ENCODE data around the gene HSBP1L1. TPM values are rescaled to one million over a fixed set of nuclear protein-coding genes. Genes with fewer than 3 reads are reported as not detected.

Gene HSBP1L1
- 48.7 TPM for total RNA-seq
- long read RNA-seq, transcript HSBP1L1-201 (4 exons, 771 nt), result major isoform, 8 of 15 reads
- long read RNA-seq, partial matches to known transcripts, result 0 of 15 reads
- long read RNA-seq, other reads (novel, unspliced or antisense), result 7 of 15 reads

DNA sequence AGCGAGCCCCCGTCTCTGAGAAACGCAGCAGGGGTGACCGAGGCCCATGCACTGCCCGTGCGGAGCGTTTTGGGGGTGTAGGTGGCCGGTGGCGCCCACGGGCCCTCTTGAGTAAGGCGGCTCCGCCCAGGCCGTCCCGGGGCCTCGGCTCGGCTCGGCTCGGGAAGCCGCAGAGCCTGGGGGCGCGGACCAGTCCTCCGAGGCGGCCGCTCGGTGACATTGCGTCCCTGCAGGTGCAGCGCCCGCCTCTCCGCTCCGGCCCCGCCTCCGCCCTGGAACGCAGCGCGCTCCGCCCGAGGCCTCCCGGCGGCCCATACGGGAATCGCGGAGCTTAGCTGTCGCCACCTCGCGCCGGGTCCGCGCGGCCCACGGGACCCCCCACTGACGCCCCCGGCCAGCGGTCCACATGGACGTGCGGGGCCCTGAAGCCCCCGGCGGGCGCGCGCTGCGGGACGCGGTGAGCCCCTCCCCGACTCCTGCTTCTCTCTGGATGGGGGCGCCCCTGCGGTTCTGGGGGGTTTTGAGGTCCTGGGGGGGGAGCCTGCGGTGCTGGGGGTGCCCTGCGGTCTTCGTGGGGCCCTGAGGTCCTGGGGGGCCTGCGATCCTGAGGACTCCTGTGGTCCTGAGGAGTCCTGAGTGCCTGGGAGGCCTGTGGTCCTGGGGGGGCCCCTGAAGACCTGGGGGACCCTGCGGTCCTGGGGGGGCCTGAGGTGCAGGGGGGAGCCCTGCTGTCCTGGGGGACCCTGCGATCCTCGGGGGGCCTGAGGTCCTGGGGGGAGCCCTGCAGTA is at the start of gene HSBP1L1:
Gene HSBP1L1 (plus strand): TSS at position 314 of the 789 bp plus-strand sequence. CDS start 93 bp downstream, at position 407.
- ATAC-seq (peak; percentile 89), DNase-seq (peak; percentile 93)
- Histone ChIP-seq H3K9me3 (no peaks in the 10 kb centered on the region), H3K4me1 (peaks cover 26% of the 10 kb centered on the region), H3K36me3 (peaks cover 10% of the 10 kb centered on the region), H3K27me3 (no peaks in the 10 kb centered on the region), H3K27ac (peak within 1 kb of the TSS; percentile 85), H3K4me3 (peak within 1 kb of the TSS; percentile 63)
- intact Hi-C loops (cut with DNase I), result no loop called here
- TF ChIP-seq CTCF (IDR thresholded peaks at IDR 0.05), result peak; percentile 44

DNA sequence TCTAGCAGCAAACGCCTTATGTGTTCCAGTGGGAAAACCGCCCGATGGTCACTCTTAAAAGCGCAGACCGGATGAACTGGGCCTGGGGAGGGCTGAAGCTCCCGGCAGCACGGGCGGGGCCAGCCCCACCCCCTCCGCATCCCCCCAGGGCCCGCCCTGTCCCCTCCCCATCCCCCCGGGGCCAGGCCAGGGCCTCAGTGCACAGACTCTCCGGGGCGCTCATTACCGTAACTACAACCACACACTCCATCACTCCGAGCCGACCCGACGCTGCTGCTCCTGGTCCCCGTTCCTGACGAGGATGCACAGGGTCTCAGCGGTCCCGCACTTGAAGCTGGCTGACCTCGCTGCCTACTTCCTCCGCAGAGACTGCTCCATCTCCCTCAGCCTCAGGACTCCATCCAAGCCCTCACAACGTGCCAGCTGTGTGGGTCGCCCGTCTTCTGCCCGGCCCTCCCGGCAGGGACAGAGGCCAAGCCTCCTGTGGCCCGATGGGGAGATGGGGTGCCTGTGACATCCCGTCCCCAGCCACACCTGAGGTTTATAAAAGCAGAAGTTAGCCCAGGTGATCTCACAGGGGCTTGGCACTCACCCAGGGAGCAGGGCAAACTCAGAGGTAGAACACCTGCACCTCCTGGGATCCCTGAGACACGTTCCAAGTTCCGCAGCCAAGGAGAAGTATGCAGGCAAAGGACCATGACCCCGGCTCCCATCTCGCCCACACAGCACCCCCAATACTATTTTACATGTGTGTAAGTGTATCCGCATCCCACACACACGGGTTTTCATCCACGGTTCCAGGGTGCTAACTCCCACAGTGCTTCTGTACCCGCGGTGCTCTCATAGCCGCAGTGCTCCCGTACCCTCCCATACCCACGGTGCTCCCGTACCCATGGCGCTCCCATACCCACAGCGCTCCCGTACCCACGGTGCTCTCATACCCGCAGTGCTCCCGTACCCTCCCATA is 49.0 kb upstream of the HSBP1L1 start:
- H3K36me3 ChIP-seq, result peaks cover 16% of the 10 kb centered on the region

GRCh38 chr18:79916128-79916494 is 48.3 kb upstream of the HSBP1L1 start:
- peaks cover 16% of the 10 kb centered on the region for H3K36me3 ChIP-seq
- no peak for DNase-seq
- no peaks in the 10 kb centered on the region for H3K9me3 ChIP-seq
- intact Hi-C loops (cut with DNase I), result no loop called here
- H3K27ac ChIP-seq, result no peak overlapping the region
- no peak for TF ChIP-seq CTCF (IDR thresholded peaks at IDR 0.05)
- no peaks in the 10 kb centered on the region for H3K4me1 ChIP-seq
- no peak overlapping the region for H3K4me3 ChIP-seq
- no peak for ATAC-seq
- no peaks in the 10 kb centered on the region for H3K27me3 ChIP-seq

More for the DNA sequence above, 49.0 kb upstream of the HSBP1L1 start:
- no peak overlapping the region for H3K27ac ChIP-seq
- intact Hi-C loops (cut with DNase I), result no loop called here
- peak; percentile 55 for DNase-seq
- no peak overlapping the region for H3K4me3 ChIP-seq
- no peaks in the 10 kb centered on the region for H3K27me3 ChIP-seq
- H3K4me1 ChIP-seq, result no peaks in the 10 kb centered on the region
- H3K9me3 ChIP-seq, result no peaks in the 10 kb centered on the region
- no peak for TF ChIP-seq CTCF (IDR thresholded peaks at IDR 0.05)
- peak; percentile 33 for ATAC-seq

DNA sequence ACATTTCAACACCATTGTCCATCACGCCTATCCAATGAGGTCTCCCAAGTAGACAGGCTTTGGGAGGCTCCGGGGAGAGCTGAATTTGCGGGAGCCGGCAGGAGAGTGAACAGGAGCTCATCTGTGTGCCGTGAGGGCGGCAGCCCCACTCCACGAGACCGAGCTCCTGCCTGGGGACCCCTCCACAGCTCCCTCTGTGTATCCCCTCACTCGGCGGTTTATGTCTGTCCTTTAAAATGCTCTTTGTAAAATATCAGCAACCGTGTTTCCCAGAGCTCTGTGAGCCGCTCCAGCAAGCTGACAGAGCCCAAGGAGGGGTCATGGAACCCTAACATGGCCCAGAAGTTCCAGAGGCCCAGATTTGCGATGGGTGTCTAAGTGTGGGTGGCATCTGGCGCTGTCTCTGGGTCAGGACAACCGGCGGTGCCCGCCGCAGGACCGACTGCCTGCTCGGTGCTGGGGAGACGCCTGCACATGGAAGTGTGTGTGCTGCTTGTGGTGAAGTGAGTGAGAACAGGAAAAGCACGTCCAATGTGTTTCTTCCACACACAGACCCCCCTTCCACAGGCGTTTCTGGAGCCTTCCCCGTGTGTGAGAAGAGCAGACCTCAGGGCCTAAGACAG is 47.8 kb upstream of the HSBP1L1 start:
- peak; percentile 48 for DNase-seq
- intact Hi-C loops (cut with DNase I), result no loop called here
- Histone ChIP-seq H3K27ac (no peak overlapping the region), H3K9me3 (no peaks in the 10 kb centered on the region), H3K4me1 (no peaks in the 10 kb centered on the region), H3K4me3 (no peak overlapping the region), H3K27me3 (no peaks in the 10 kb centered on the region), H3K36me3 (peaks cover 16% of the 10 kb centered on the region)
- ATAC-seq, result no peak
- TF ChIP-seq CTCF (IDR thresholded peaks at IDR 0.05), result no peak

GRCh38 chr18:79917169-79917852 is 47.1 kb upstream of the HSBP1L1 start:
- DNase-seq, result peak; percentile 61
- intact Hi-C loops (cut with DNase I), result no loop called here
- Histone ChIP-seq H3K36me3 (peaks cover 16% of the 10 kb centered on the region), H3K9me3 (no peaks in the 10 kb centered on the region), H3K27me3 (no peaks in the 10 kb centered on the region), H3K4me3 (no peak overlapping the region), H3K4me1 (no peaks in the 10 kb centered on the region), H3K27ac (no peak overlapping the region)
- ATAC-seq, result no peak
- no peak for TF ChIP-seq CTCF (IDR thresholded peaks at IDR 0.05)
